K562 (cell line): Measurements from ENCODE around the gene PGP. TPM values are rescaled to one million over a fixed set of nuclear protein-coding genes. Genes with fewer than 3 reads are reported as not detected.

Experiments used
- ATAC-seq: fragments of 200-7000 bp; cut with Tn5 transposase; 3 replicates; pipeline ENCODE4 v1.9.1; 2020; ENCODE audit warnings: moderate library complexity
- BruUV-seq: library from RNA; stranded (reverse); fragments of 400-500 nt; replicated peaks from 2 replicates; lab custom pipeline; 2021; lab: Mats Ljungman, UMichigan
- CTCF ChIA-PET: fragments of 300-600 bp; formaldehyde crosslinking; extraction: SDS; loops from one replicate; lab custom pipeline; 2021; ENCODE audit warnings: low intra/inter-chr PET ratio; lab: Yijun Ruan, JAX
- POLR2A ChIA-PET: fragments of 300-600, 350-650 bp; sonication (Branson Sonifier 250); formaldehyde crosslinking; extraction: SDS; loops from one replicate; lab custom pipeline; 2021; ENCODE audit warnings: antibody characterized with exemption, inconsistent platforms; lab: Yijun Ruan, JAX
- DNase-seq, 4 experiments: peaks; one replicate each; pipeline versions ENCODE4 v3.0.0 to v3.0.0-alpha.2; 2011 to 2018; ENCODE audit warnings: low spot score in 3 of 4, mixed read lengths in 3 of 4; ENCODE audit errors: extremely low read depth in 1 of 4
- FAIRE-seq: peaks from 2 replicates; lab custom pipeline; 2011; peaks lifted over from hg19 to GRCh38; lab: Jason Lieb, UNC
- H2AFZ ChIP-seq: 2 replicates; pipeline ENCODE4 v1.6.0; 2011; ENCODE audit warnings: low read depth, low read length, control low read depth, inconsistent platforms
- H3K27ac ChIP-seq: fragments of 200-600 bp; 3 replicates; pipeline ENCODE4 v1.8.0; 2011; ENCODE audit warnings: low read depth, mild to moderate bottlenecking, control low read depth, inconsistent platforms, low read length, moderate library complexity, mixed read lengths; ENCODE audit errors: extremely low read depth
- H3K27me3 ChIP-seq, 2 experiments: fragments of 300-600 bp in 1 of 2; 2 replicates in 1 of 2; 3 replicates in 1 of 2; pipeline versions ENCODE4 v1.6.0 to v1.8.0; 2011; ENCODE audit warnings: inconsistent platforms in 2 of 2, low read length in 2 of 2, mild to moderate bottlenecking in 1 of 2, mixed read lengths in 1 of 2, moderate library complexity in 1 of 2; ENCODE audit not compliant: control insufficient read depth in 2 of 2, insufficient read depth in 2 of 2
- H3K36me3 ChIP-seq: fragments of 300-600 bp; 3 replicates; pipeline ENCODE4 v1.8.0; 2011; ENCODE audit warnings: mild to moderate bottlenecking, low read length, inconsistent platforms; ENCODE audit not compliant: control insufficient read depth, insufficient read depth
- H3K4me1 ChIP-seq, 2 experiments: fragments of 200-600 bp in 1 of 2; replicated peaks in 1 of 2; 2 replicates in 1 of 2; 3 replicates in 1 of 2; pipeline versions ENCODE4 v1.5.1 to v1.8.0; 2011; ENCODE audit warnings: inconsistent platforms in 2 of 2, low read length in 2 of 2, mild to moderate bottlenecking in 1 of 2, mixed read lengths in 1 of 2, moderate library complexity in 1 of 2; ENCODE audit not compliant: control insufficient read depth in 2 of 2, insufficient read depth in 2 of 2
- H3K4me2 ChIP-seq: 2 replicates; pipeline ENCODE4 v1.6.1; 2011; ENCODE audit warnings: low read length, control low read depth, inconsistent platforms, mixed read lengths; ENCODE audit not compliant: insufficient read depth
- H3K4me3 ChIP-seq: fragments of 200-600 bp; sonication (generic), shearing (Covaris generic); 2 replicates; pipeline ENCODE4 v1.5.1; 2016; ENCODE audit warnings: control low read depth, inconsistent platforms
- H3K79me2 ChIP-seq: fragments of 200-600 bp; 3 replicates; pipeline ENCODE4 v1.8.0; 2011; ENCODE audit warnings: low read length, inconsistent platforms; ENCODE audit not compliant: control insufficient read depth, insufficient read depth
- H3K9ac ChIP-seq, 2 experiments: 2 replicates each; pipeline versions ENCODE4 v1.6.0 to v1.6.1; 2011; ENCODE audit warnings: low read depth in 2 of 2, low read length in 2 of 2, control low read depth in 1 of 2, inconsistent platforms in 1 of 2, mild to moderate bottlenecking in 1 of 2, mixed read lengths in 1 of 2; ENCODE audit not compliant: insufficient read depth in 1 of 2
- H3K9me1 ChIP-seq: one replicate; pipeline ENCODE4 v1.6.0; 2011; ENCODE audit warnings: inconsistent platforms, mild to moderate bottlenecking, low read length, moderate library complexity; ENCODE audit not compliant: control insufficient read depth, insufficient read depth
- H3K9me3 ChIP-seq: replicated peaks from 2 replicates; pipeline ENCODE4 v1.5.1; 2011; ENCODE audit warnings: low read depth, low read length, inconsistent platforms; ENCODE audit not compliant: control insufficient read depth, insufficient read depth
- H4K20me1 ChIP-seq: replicated peaks from 2 replicates; pipeline ENCODE4 v1.6.1; 2011; ENCODE audit warnings: low read length, inconsistent platforms, mixed read lengths; ENCODE audit not compliant: control insufficient read depth, insufficient read depth
- BCOR ChIP-seq: fragments of 450-650 bp; IDR thresholded peaks from 2 replicates; pipeline ENCODE4 v1.6.1; 2016
- EGR1 ChIP-seq: fragments of 450-650 bp; conservative IDR thresholded peaks from 2 replicates; pipeline ENCODE4 v1.6.1; 2017; ENCODE audit warnings: mild to moderate bottlenecking
- HMGN3 ChIP-seq: IDR thresholded peaks from 2 replicates; pipeline ENCODE4 v1.6.1; 2011; ENCODE audit warnings: borderline replicate concordance, low read depth, mild to moderate bottlenecking, mixed read lengths, low read length; ENCODE audit not compliant: insufficient read length; ENCODE audit errors: extremely low read depth
- NBN ChIP-seq: fragments of 450-650 bp; IDR thresholded peaks from 2 replicates; pipeline ENCODE4 v1.6.1; 2016; ENCODE audit warnings: low read depth, mild to moderate bottlenecking
- POLR2G ChIP-seq: fragments of 200-400 bp; formaldehyde crosslinking; IDR thresholded peaks from 2 replicates; pipeline ENCODE4 v1.6.1; 2017; ENCODE audit warnings: low read depth, mild to moderate bottlenecking, antibody characterized with exemption, low read length, moderate library complexity
- RBFOX2 ChIP-seq: fragments of 200-400 bp; formaldehyde crosslinking; IDR thresholded peaks from 2 replicates; pipeline ENCODE4 v1.6.1; 2017; ENCODE audit warnings: low read depth, mild to moderate bottlenecking, low read length, moderate library complexity
- RBM34 ChIP-seq: fragments of 200-400 bp; formaldehyde crosslinking; IDR thresholded peaks from 2 replicates; pipeline ENCODE4 v1.6.1; 2018; ENCODE audit warnings: low read length, borderline replicate concordance; ENCODE audit not compliant: insufficient read depth
- RCOR1 ChIP-seq, 2 experiments: IDR thresholded peaks; 2 replicates each; pipeline ENCODE4 v1.6.1; 2012; ENCODE audit warnings: low read depth in 2 of 2, low read length in 2 of 2, borderline replicate concordance in 1 of 2, improper control_type of control experiment in 1 of 2
- ZKSCAN1 ChIP-seq: fragments of 150-350 bp; IDR thresholded peaks from 2 replicates; pipeline ENCODE4 v1.6.1; 2016; ENCODE audit warnings: low read depth, low read length
- ZNF24 ChIP-seq: fragments of 450-650 bp; IDR thresholded peaks from 2 replicates; pipeline ENCODE4 v1.6.1; 2016
- WGBS: fragments of 100-300 bp; shearing (Covaris generic); methylation state at CpG from one replicate; pipeline ENCODE4 v1.1.6; 2016; ENCODE audit warnings: low coverage, mixed read lengths; ENCODE audit not compliant: insufficient coverage; ENCODE audit errors: missing lambda C conversion rate; 5-methylcytosine and 5-hydroxymethylcytosine counted together
- in situ Hi-C: fragments of 300-500 bp; cut with MboI; formaldehyde crosslinking; loops from 4 replicates; pipeline ENCODE4 v1.15.0; 2018; ENCODE audit warnings: inconsistent platforms, mixed read lengths
- intact Hi-C: fragments of 100-400 bp; cut with micrococcal nuclease; formaldehyde crosslinking; loops from 2 replicates; pipeline ENCODE4 v1.14.2; 2022
- polyA plus RNA-seq, 8 experiments: library from polyadenylated mRNA; depleted of rRNA in 4 of 8; stranded (reverse) in 5 of 8; unstranded in 3 of 8; fragments of >200 nt; fragmentation: Nextera tagmentation in 2 of 8; fragmentation: Illumina TruSeq in 1 of 8; extraction: Ambion mirVana in 2 of 8; extraction: Trizol in 1 of 8; gene quantifications; 2 replicates each; pipeline versions ENCODE4 v1.2.1 to v1.2.3, GENCODE V29; 2011 to 2014; ENCODE audit warnings: inconsistent platforms in 1 of 8, missing spikeins in 1 of 8
- total RNA-seq, 7 experiments: library from RNA; depleted of rRNA in 6 of 7; stranded (reverse); fragments of >200 nt in 6 of 7; fragmentation: Illumina TruSeq in 2 of 7; extraction: Trizol in 2 of 7; gene quantifications; 2 replicates each; pipeline versions ENCODE4 v1.2.1 to v1.2.3, GENCODE V29; 2011 to 2021; ENCODE audit warnings: low replicate concordance in 1 of 7
- TF ChIP-seq, protein P1 (sequence below): IDR thresholded peaks from 2 replicates; pipeline ENCODE4 v1.6.1; 2011; ENCODE audit warnings: borderline replicate concordance, low read depth, mild to moderate bottlenecking, moderate library complexity, low read length; ENCODE audit not compliant: insufficient read depth, poor library complexity, severe bottlenecking
- TF ChIP-seq, protein P2 (sequence below): fragments of 250-450 bp; sonication (Bioruptor Pico); IDR thresholded peaks from 2 replicates; pipeline ENCODE4 v1.8.0; 2022; ENCODE audit warnings: inconsistent platforms
- TF ChIP-seq, protein P3 (sequence below): fragments of 150-350 bp; conservative IDR thresholded peaks from 2 replicates; pipeline ENCODE4 v1.6.1; 2014; ENCODE audit warnings: low read length
- TF ChIP-seq, protein P4 (sequence below): fragments of 450-650 bp; formaldehyde crosslinking; conservative IDR thresholded peaks from 2 replicates; pipeline ENCODE4 v1.4.0; 2022; ENCODE audit warnings: mild to moderate bottlenecking, missing genetic modification characterization

Gene PGP
- total and polyA plus RNA-seq, 9 of the 15 experiments (the other 6 are each of a cell fraction or from before 2014, with no cell fraction given): 1.1 to 57.6 (median 19.6) TPM

DNA sequence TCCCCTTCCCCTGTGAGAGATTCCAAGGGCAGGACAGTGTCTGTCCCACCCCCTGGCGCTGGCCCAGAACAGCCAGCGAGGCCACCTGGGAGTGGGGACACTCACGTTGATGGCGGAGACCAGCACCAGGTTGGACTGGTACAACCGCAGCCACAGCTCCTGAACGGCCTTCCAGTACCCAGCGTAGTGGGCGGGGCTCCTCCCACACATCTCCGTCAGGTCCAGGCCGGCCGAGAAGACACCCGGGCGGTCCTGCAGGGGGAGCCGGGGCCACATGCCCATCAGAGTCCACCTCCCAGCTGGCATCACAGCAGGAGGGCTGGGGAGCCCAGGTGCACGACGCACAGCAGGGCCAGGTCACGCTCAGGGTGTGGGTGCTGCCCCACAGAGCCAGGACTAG is 29.7 kb upstream of the PGP start:
- DNase-seq: peak in 1 of 4 experiments; percentile 46
- ChIA-PET POLR2A (interaction anchor here (1.0 to 1.4 kb wide), 3 partner anchors 11 to 201 kb away, joined by 3 to 4 read pairs (median 3); no protein-coding TSS in a partner anchor), CTCF (no interaction called here)
- Histone ChIP-seq H3K9me1 (no peaks in the 10 kb centered on the region), H3K4me1 (peaks cover 0 to 36% of the 10 kb centered on the region in 2 experiments; a peak in 2 of 5 replicates), H3K27me3 (no peaks in the 10 kb centered on the region), H3K9ac (peak overlapping the region in 1 of 2 experiments; percentile 68; a peak in 1 of 4 replicates), H4K20me1 (no peaks in the 10 kb centered on the region), H3K79me2 (peaks cover 25% of the 10 kb centered on the region), H3K4me2 (no peak overlapping the region), H3K4me3 (no peak overlapping the region), H3K36me3 (peaks cover 75% of the 10 kb centered on the region; the same call in 2 of the 3 replicates), H3K27ac (no peak overlapping the region), H3K9me3 (no peaks in the 10 kb centered on the region), H2AFZ (no peak overlapping the region)
- no TSS peak for BruUV-seq
- no peak for ATAC-seq
- intact Hi-C loops: no loop called here
- FAIRE-seq: no peak
- WGBS: 92% methylated on average over 12 of the region's 17 CpGs
- in situ Hi-C loops: no loop called here
- TF ChIP-seq, protein P1, sequence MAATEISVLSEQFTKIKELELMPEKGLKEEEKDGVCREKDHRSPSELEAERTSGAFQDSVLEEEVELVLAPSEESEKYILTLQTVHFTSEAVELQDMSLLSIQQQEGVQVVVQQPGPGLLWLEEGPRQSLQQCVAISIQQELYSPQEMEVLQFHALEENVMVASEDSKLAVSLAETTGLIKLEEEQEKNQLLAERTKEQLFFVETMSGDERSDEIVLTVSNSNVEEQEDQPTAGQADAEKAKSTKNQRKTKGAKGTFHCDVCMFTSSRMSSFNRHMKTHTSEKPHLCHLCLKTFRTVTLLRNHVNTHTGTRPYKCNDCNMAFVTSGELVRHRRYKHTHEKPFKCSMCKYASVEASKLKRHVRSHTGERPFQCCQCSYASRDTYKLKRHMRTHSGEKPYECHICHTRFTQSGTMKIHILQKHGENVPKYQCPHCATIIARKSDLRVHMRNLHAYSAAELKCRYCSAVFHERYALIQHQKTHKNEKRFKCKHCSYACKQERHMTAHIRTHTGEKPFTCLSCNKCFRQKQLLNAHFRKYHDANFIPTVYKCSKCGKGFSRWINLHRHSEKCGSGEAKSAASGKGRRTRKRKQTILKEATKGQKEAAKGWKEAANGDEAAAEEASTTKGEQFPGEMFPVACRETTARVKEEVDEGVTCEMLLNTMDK: peak; percentile 56
- TF ChIP-seq EGR1 (peak; percentile 23), RBFOX2 (peak; percentile 39; the same call in 1 of the 2 replicates), POLR2G (peak; percentile 65; the same call in 1 of the 2 replicates), NBN (no peak), RCOR1 (IDR thresholded peaks at IDR 0.05; ENCODE audit: borderline replicate concordance in 1 of 2, low read depth in 2 of 2, low read length in 2 of 2) (no peak), BCOR (no peak), RBM34 (no peak), ZKSCAN1 (no peak), ZNF24 (no peak), HMGN3 (peak; percentile 26)
- TF ChIP-seq, protein P2, sequence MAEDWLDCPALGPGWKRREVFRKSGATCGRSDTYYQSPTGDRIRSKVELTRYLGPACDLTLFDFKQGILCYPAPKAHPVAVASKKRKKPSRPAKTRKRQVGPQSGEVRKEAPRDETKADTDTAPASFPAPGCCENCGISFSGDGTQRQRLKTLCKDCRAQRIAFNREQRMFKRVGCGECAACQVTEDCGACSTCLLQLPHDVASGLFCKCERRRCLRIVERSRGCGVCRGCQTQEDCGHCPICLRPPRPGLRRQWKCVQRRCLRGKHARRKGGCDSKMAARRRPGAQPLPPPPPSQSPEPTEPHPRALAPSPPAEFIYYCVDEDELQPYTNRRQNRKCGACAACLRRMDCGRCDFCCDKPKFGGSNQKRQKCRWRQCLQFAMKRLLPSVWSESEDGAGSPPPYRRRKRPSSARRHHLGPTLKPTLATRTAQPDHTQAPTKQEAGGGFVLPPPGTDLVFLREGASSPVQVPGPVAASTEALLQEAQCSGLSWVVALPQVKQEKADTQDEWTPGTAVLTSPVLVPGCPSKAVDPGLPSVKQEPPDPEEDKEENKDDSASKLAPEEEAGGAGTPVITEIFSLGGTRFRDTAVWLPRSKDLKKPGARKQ (CRISPR knock-in tag): no peak
- TF ChIP-seq, protein P3, sequence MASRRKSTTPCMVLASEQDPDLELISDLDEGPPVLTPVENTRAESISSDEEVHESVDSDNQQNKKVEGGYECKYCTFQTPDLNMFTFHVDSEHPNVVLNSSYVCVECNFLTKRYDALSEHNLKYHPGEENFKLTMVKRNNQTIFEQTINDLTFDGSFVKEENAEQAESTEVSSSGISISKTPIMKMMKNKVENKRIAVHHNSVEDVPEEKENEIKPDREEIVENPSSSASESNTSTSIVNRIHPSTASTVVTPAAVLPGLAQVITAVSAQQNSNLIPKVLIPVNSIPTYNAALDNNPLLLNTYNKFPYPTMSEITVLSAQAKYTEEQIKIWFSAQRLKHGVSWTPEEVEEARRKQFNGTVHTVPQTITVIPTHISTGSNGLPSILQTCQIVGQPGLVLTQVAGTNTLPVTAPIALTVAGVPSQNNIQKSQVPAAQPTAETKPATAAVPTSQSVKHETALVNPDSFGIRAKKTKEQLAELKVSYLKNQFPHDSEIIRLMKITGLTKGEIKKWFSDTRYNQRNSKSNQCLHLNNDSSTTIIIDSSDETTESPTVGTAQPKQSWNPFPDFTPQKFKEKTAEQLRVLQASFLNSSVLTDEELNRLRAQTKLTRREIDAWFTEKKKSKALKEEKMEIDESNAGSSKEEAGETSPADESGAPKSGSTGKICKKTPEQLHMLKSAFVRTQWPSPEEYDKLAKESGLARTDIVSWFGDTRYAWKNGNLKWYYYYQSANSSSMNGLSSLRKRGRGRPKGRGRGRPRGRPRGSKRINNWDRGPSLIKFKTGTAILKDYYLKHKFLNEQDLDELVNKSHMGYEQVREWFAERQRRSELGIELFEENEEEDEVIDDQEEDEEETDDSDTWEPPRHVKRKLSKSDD: no peak
- TF ChIP-seq, protein P4, sequence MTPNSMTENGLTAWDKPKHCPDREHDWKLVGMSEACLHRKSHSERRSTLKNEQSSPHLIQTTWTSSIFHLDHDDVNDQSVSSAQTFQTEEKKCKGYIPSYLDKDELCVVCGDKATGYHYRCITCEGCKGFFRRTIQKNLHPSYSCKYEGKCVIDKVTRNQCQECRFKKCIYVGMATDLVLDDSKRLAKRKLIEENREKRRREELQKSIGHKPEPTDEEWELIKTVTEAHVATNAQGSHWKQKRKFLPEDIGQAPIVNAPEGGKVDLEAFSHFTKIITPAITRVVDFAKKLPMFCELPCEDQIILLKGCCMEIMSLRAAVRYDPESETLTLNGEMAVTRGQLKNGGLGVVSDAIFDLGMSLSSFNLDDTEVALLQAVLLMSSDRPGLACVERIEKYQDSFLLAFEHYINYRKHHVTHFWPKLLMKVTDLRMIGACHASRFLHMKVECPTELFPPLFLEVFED: no peak
